Measurements from ENCODE around the gene MRPL57. TPM values are rescaled to one million over a fixed set of nuclear protein-coding genes. Genes with fewer than 3 reads are reported as not detected.

MRPL57 gene
- total RNA-seq, 1 donor from 2014 or later = 31.9 TPM

- DNase-seq (ENCODE audit: extremely low spot score in 2 of 2) = no peak
- H3K27ac ChIP-seq = no peak overlapping the region
- peaks cover 19% of the 10 kb centered on the region for H3K4me1 ChIP-seq
- H3K27me3 ChIP-seq = no peaks in the 10 kb centered on the region
- no peaks in the 10 kb centered on the region for H3K9me3 ChIP-seq
- TF ChIP-seq POLR2AphosphoS5 (IDR thresholded peaks at IDR 0.05; ENCODE audit: insufficient read depth in 1 of 2, low read depth in 1 of 2) (no peak), POLR2A (IDR thresholded peaks at IDR 0.05) (no peak), CTCF (IDR thresholded peaks at IDR 0.05) (no peak)
- intact Hi-C loops (cut with DNase I) = no loop called here
- no peak overlapping the region for H3K4me3 ChIP-seq
- H3K36me3 ChIP-seq = no peaks in the 10 kb centered on the region
Observed at GRCh38 chr13:21137696-21138095, 38.8 kb upstream of the MRPL57 start.

GRCh38 chr13:21138561-21138960 lies 37.9 kb upstream of the MRPL57 start:
- intact Hi-C loops (cut with DNase I) = no loop called here
- Histone ChIP-seq H3K4me3 (no peak overlapping the region), H3K36me3 (peaks cover 0 to 6% of the 10 kb centered on the region in 2 donors), H3K9me3 (no peaks in the 10 kb centered on the region), H3K27ac (no peak overlapping the region), H3K27me3 (no peaks in the 10 kb centered on the region), H3K4me1 (peaks cover 27% of the 10 kb centered on the region)
- no peak for TF ChIP-seq POLR2A (IDR thresholded peaks at IDR 0.05)
- TF ChIP-seq POLR2AphosphoS5 (IDR thresholded peaks at IDR 0.05; ENCODE audit: insufficient read depth in 1 of 2, low read depth in 1 of 2) = no peak
- TF ChIP-seq CTCF (IDR thresholded peaks at IDR 0.05) = no peak
- DNase-seq (ENCODE audit: extremely low spot score in 2 of 2) = no peak

GRCh38 chr13:21139374-21139773 lies 37.1 kb upstream of the MRPL57 start:
- H3K4me1 ChIP-seq = peaks cover 35% of the 10 kb centered on the region
- no peaks in the 10 kb centered on the region for H3K9me3 ChIP-seq
- H3K27ac ChIP-seq = no peak overlapping the region
- intact Hi-C loops (cut with DNase I) = no loop called here
- peak overlapping the region; percentile 66 to 67 for H3K4me3 ChIP-seq
- DNase-seq (ENCODE audit: extremely low spot score in 2 of 2) = no peak
- H3K36me3 ChIP-seq = peaks cover 0 to 11% of the 10 kb centered on the region in 2 donors
- TF ChIP-seq POLR2AphosphoS5 (IDR thresholded peaks at IDR 0.05; ENCODE audit: insufficient read depth in 1 of 2, low read depth in 1 of 2) (no peak), CTCF (IDR thresholded peaks at IDR 0.05) (no peak)
- H3K27me3 ChIP-seq = no peaks in the 10 kb centered on the region

GRCh38 chr13:21142766-21143165 lies 33.7 kb upstream of the MRPL57 start:
- peaks cover 50% of the 10 kb centered on the region for H3K4me1 ChIP-seq
- intact Hi-C loops (cut with DNase I) = no loop called here
- H3K36me3 ChIP-seq = peaks cover 0 to 31% of the 10 kb centered on the region in 2 donors

More at GRCh38 chr13:21142766-21143165, 33.7 kb upstream of the MRPL57 start:
- no peak for DNase-seq (ENCODE audit: extremely low spot score in 2 of 2)
- TF ChIP-seq CTCF (IDR thresholded peaks at IDR 0.05) = no peak
- TF ChIP-seq POLR2AphosphoS5 (IDR thresholded peaks at IDR 0.05; ENCODE audit: insufficient read depth in 1 of 2, low read depth in 1 of 2) = no peak
- no peak for TF ChIP-seq POLR2A (IDR thresholded peaks at IDR 0.05)
- Histone ChIP-seq H3K9me3 (no peaks in the 10 kb centered on the region), H3K27me3 (no peaks in the 10 kb centered on the region), H3K27ac (no peak overlapping the region), H3K4me3 (no peak overlapping the region)

Data from vagina (tissue), 2 donors.